ENCODE data around the gene NCMAP.

DNA sequence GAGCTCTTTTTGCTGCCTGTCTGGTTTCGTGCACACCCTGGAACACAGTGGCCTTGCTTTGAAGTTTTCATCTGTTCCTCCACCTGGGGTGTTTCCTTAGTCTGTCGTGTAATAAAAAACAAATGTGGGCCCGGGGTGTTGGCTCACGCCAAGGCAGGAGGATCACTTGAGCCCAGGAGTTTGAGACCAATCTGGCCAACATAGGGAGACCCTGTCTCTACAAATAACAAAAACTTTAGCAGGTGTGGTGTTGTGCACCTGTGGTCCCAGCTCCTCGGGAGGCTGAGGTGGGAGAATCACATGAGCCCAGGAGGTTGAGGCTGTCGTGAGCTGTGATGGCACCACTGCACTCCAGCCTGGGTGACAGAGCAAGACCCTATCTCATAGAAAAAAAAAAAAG lies 4.5 kb downstream of the NCMAP start:
- TF ChIP-seq, protein P1, sequence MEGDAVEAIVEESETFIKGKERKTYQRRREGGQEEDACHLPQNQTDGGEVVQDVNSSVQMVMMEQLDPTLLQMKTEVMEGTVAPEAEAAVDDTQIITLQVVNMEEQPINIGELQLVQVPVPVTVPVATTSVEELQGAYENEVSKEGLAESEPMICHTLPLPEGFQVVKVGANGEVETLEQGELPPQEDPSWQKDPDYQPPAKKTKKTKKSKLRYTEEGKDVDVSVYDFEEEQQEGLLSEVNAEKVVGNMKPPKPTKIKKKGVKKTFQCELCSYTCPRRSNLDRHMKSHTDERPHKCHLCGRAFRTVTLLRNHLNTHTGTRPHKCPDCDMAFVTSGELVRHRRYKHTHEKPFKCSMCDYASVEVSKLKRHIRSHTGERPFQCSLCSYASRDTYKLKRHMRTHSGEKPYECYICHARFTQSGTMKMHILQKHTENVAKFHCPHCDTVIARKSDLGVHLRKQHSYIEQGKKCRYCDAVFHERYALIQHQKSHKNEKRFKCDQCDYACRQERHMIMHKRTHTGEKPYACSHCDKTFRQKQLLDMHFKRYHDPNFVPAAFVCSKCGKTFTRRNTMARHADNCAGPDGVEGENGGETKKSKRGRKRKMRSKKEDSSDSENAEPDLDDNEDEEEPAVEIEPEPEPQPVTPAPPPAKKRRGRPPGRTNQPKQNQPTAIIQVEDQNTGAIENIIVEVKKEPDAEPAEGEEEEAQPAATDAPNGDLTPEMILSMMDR (conservative IDR thresholded peaks at IDR 0.05; ENCODE audit: low read depth in 2 of 2), result no peak
- TF ChIP-seq, protein P2, sequence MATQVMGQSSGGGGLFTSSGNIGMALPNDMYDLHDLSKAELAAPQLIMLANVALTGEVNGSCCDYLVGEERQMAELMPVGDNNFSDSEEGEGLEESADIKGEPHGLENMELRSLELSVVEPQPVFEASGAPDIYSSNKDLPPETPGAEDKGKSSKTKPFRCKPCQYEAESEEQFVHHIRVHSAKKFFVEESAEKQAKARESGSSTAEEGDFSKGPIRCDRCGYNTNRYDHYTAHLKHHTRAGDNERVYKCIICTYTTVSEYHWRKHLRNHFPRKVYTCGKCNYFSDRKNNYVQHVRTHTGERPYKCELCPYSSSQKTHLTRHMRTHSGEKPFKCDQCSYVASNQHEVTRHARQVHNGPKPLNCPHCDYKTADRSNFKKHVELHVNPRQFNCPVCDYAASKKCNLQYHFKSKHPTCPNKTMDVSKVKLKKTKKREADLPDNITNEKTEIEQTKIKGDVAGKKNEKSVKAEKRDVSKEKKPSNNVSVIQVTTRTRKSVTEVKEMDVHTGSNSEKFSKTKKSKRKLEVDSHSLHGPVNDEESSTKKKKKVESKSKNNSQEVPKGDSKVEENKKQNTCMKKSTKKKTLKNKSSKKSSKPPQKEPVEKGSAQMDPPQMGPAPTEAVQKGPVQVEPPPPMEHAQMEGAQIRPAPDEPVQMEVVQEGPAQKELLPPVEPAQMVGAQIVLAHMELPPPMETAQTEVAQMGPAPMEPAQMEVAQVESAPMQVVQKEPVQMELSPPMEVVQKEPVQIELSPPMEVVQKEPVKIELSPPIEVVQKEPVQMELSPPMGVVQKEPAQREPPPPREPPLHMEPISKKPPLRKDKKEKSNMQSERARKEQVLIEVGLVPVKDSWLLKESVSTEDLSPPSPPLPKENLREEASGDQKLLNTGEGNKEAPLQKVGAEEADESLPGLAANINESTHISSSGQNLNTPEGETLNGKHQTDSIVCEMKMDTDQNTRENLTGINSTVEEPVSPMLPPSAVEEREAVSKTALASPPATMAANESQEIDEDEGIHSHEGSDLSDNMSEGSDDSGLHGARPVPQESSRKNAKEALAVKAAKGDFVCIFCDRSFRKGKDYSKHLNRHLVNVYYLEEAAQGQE (IDR thresholded peaks at IDR 0.05; ENCODE audit: unreplicated experiment), result no peak

Measured in GM23338 (cell line).